Erythroblast (primary cell): ENCODE results near the gene VANGL1.

Experiments
- DNase-seq, 2 experiments: peaks; one replicate each; lab custom pipeline; 2025; lab: John Stamatoyannopoulos, UW
- GATA1 ChIP-seq: IDR thresholded peaks from 2 replicates; pipeline ENCODE4 v1.6.1; 2011; ENCODE audit warnings: low read depth, mild to moderate bottlenecking, control low read depth, low read length, moderate library complexity
- POLR2A ChIP-seq: IDR thresholded peaks from 2 replicates; pipeline ENCODE4 v1.6.1; 2011; ENCODE audit warnings: mild to moderate bottlenecking, low read length

The VANGL1 gene

GRCh38 chr1:115685029-115685705 lies 43.4 kb downstream of the VANGL1 start:
- peak; percentile 56 to 77 for DNase-seq
- no peak for TF ChIP-seq POLR2A
- TF ChIP-seq GATA1: no peak

- TF ChIP-seq GATA1 (no peak), POLR2A (no peak)
- no peak for DNase-seq
These were observed 46.0 kb downstream of the VANGL1 start for GRCh38 chr1:115687744-115688143.

- no peak for DNase-seq
- TF ChIP-seq GATA1: no peak
- no peak for TF ChIP-seq POLR2A
These were observed 49.2 kb downstream of the VANGL1 start for GRCh38 chr1:115690972-115691371.

- no peak for DNase-seq
- no peak for TF ChIP-seq POLR2A
- no peak for TF ChIP-seq GATA1
These were observed 50.5 kb downstream of the VANGL1 start for GRCh38 chr1:115692224-115692623.

- TF ChIP-seq POLR2A: no peak
- TF ChIP-seq GATA1: no peak
- no peak for DNase-seq
These were observed 53.0 kb downstream of the VANGL1 start for GRCh38 chr1:115694805-115695204.

- TF ChIP-seq GATA1: no peak
- TF ChIP-seq POLR2A: no peak
- DNase-seq: no peak
These were observed 55.8 kb downstream of the VANGL1 start for GRCh38 chr1:115697619-115698018.

- no peak for DNase-seq
- TF ChIP-seq POLR2A (no peak), GATA1 (no peak)
These were observed 59.3 kb downstream of the VANGL1 start for GRCh38 chr1:115701090-115701489.

- DNase-seq: no peak
- no peak for TF ChIP-seq POLR2A
These were observed 61.2 kb downstream of the VANGL1 start for GRCh38 chr1:115702959-115703358.

GRCh38 chr1:115705085-115705951 lies 63.5 kb downstream of the VANGL1 start:
- TF ChIP-seq GATA1 (no peak), POLR2A (no peak)
- DNase-seq: no peak

GRCh38 chr1:115705963-115706362 lies 64.2 kb downstream of the VANGL1 start:
- DNase-seq: no peak
- TF ChIP-seq GATA1 (no peak), POLR2A (no peak)

GRCh38 chr1:115706587-115707425 lies 65.0 kb downstream of the VANGL1 start:
- TF ChIP-seq GATA1 (no peak), POLR2A (no peak)
- peak; percentile 52 to 69 for DNase-seq

- TF ChIP-seq POLR2A: no peak
- TF ChIP-seq GATA1: no peak
- peak in 1 of 2 experiments; percentile 22 for DNase-seq
These were observed 69.3 kb downstream of the VANGL1 start for GRCh38 chr1:115710859-115711624.
